Measurements from ENCODE around the gene GPN3.
"Not testable (repeated sequence)": the region's sequence is repeated elsewhere in the genome, so short reads cannot be mapped to it uniquely, and the experiment has no call there.

DNA sequence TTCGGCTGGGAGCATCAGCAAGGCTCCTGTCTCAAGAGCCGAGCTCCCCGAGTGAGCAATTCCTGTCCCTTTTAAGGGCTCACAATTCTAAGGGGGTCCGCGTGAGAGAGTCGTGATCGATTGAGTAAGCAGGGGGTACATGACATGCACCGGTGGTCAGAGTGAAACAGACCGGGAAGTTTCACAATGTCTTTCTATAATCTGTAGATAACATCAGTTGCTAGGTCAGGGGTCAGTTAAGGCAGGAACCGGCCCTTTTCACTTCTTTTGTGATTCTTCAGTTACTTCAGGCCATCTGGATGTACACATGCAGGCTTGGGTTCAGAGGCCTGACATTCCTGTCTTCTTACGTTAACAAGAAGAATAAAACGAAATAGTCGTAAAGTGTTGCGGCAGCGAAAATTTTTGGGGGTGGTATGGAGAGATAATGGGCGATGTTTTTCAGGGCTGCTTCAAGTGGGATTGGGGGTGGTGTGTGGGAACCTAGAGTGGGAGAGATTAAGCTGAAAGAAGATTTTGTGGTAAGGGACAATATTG is 62.9 kb downstream of the GPN3 start:
- TF ChIP-seq, protein P1, sequence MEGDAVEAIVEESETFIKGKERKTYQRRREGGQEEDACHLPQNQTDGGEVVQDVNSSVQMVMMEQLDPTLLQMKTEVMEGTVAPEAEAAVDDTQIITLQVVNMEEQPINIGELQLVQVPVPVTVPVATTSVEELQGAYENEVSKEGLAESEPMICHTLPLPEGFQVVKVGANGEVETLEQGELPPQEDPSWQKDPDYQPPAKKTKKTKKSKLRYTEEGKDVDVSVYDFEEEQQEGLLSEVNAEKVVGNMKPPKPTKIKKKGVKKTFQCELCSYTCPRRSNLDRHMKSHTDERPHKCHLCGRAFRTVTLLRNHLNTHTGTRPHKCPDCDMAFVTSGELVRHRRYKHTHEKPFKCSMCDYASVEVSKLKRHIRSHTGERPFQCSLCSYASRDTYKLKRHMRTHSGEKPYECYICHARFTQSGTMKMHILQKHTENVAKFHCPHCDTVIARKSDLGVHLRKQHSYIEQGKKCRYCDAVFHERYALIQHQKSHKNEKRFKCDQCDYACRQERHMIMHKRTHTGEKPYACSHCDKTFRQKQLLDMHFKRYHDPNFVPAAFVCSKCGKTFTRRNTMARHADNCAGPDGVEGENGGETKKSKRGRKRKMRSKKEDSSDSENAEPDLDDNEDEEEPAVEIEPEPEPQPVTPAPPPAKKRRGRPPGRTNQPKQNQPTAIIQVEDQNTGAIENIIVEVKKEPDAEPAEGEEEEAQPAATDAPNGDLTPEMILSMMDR (IDR thresholded peaks at IDR 0.05; ENCODE audit: low read length), result not testable (repeated sequence)
- not testable (repeated sequence) for TF ChIP-seq EZH2 (IDR thresholded peaks at IDR 0.05; ENCODE audit: borderline replicate concordance, low read length)

Measured in OCI-LY1 (cell line).